B cell (primary cell): ENCODE measurements around the gene FRMD4B. TPM values are rescaled to one million over a fixed set of nuclear protein-coding genes. Genes with fewer than 3 reads are reported as not detected.

Experiments
- ATAC-seq: fragments of 200-7000 bp; cut with Tn5 transposase; one replicate; pipeline ENCODE4 v1.10.0; 2021; ENCODE audit warnings: low read depth, mild to moderate bottlenecking, moderate number of reproducible peaks, moderate library complexity
- CTCF ChIA-PET: fragments of 350-600 bp; sonication (Branson Sonifier 250); formaldehyde crosslinking; loops from one replicate; lab custom pipeline; 2021; ENCODE audit warnings: antibody characterized with exemption, inconsistent platforms; lab: Charles Lee
- POLR2A ChIA-PET: fragments of 350-600 bp; sonication (Branson Sonifier 250); formaldehyde crosslinking; loops from one replicate; lab custom pipeline; 2021; ENCODE audit warnings: antibody characterized with exemption; lab: Charles Lee
- DNase-seq: peaks from one replicate; pipeline ENCODE4 v3.0.0; 2013
- H2AFZ ChIP-seq: 2 replicates; pipeline ENCODE4 v1.6.1; 2012; ENCODE audit warnings: mild to moderate bottlenecking, low read depth, low read length; ENCODE audit not compliant: insufficient read depth, poor library complexity, severe bottlenecking
- H3K27ac ChIP-seq, 2 donors: 1 replicate in 1 of 2; 2 replicates in 1 of 2; pipeline ENCODE4 v1.5.1; 2012 to 2013; ENCODE audit warnings: low read length in 2 of 2, mild to moderate bottlenecking in 2 of 2, moderate library complexity in 1 of 2
- H3K27me3 ChIP-seq, 4 experiments: fragments of 200-600 bp in 1 of 4; sonication (generic) in 1 of 4; replicated peaks in 1 of 4; 1 replicate in 2 of 4; 2 replicates in 2 of 4; pipeline versions ENCODE4 v1.6.1 to v1.7.0; 2013 to 2016; ENCODE audit warnings: low read length in 3 of 4, mild to moderate bottlenecking in 2 of 4, mixed read lengths in 1 of 4, moderate library complexity in 1 of 4; ENCODE audit not compliant: insufficient read depth in 4 of 4, control insufficient read depth in 3 of 4; ENCODE audit errors: control extremely low read depth in 1 of 4
- H3K36me3 ChIP-seq, 2 experiments: replicated peaks in 1 of 2; 1 replicate in 1 of 2; 2 replicates in 1 of 2; pipeline versions ENCODE4 v1.6.1 to v1.7.1; 2013; ENCODE audit warnings: low read length in 1 of 2; ENCODE audit not compliant: insufficient read depth in 2 of 2, control insufficient read depth in 1 of 2; ENCODE audit errors: control extremely low read depth in 1 of 2, extremely low read depth in 1 of 2
- H3K4me1 ChIP-seq, 2 donors: fragments of 200-600 bp in 1 of 2; sonication (generic) in 1 of 2; 1 replicate in 1 of 2; 2 replicates in 1 of 2; pipeline versions ENCODE4 v1.5.1 to v1.6.1; 2013 to 2017; ENCODE audit warnings: low read length in 2 of 2; ENCODE audit not compliant: control insufficient read depth in 2 of 2, insufficient read depth in 2 of 2
- H3K4me2 ChIP-seq: replicated peaks from 2 replicates; pipeline ENCODE3; 2012; ENCODE audit warnings: mild to moderate bottlenecking, low read depth, low read length; ENCODE audit not compliant: poor library complexity, severe bottlenecking
- H3K4me3 ChIP-seq, 5 experiments: fragments of 200-600 bp in 1 of 5; sonication (generic) in 1 of 5; 1 replicate in 3 of 5; 2 replicates in 2 of 5; pipeline versions ENCODE4 v1.5.1 to v1.7.0; 2011 to 2016; ENCODE audit warnings: low read length in 4 of 5, mild to moderate bottlenecking in 4 of 5, low read depth in 2 of 5, control low read depth in 1 of 5, moderate library complexity in 1 of 5; ENCODE audit not compliant: insufficient read depth in 1 of 5; ENCODE audit errors: control extremely low read depth in 1 of 5, extremely low read depth in 1 of 5
- H3K79me2 ChIP-seq: fragments of 200-600 bp; sonication (generic); one replicate; pipeline ENCODE4 v1.6.0; 2016; ENCODE audit warnings: low read length; ENCODE audit not compliant: control insufficient read depth, insufficient read depth
- H3K9ac ChIP-seq: fragments of 200-600 bp; sonication (generic); 2 replicates; pipeline ENCODE4 v1.6.1; 2017; ENCODE audit warnings: mild to moderate bottlenecking, low read length, moderate library complexity
- H3K9me3 ChIP-seq, 3 donors: one replicate each; pipeline versions ENCODE4 v1.6.1 to v1.7.1; 2013; ENCODE audit warnings: low read length in 2 of 3; ENCODE audit not compliant: control insufficient read depth in 2 of 3, insufficient read depth in 1 of 3; ENCODE audit errors: control extremely low read depth in 1 of 3
- H4K20me1 ChIP-seq: 2 replicates; pipeline ENCODE4 v1.6.0; 2012; ENCODE audit warnings: mild to moderate bottlenecking, low read length; ENCODE audit not compliant: insufficient read depth, control insufficient read depth, poor library complexity, severe bottlenecking
- H3K27ac Mint-ChIP-seq: one replicate; pipeline ENCODE4 v1.8.0; 2021; ENCODE audit warnings: mixed read lengths
- H3K27me3 Mint-ChIP-seq: one replicate; pipeline ENCODE4 v1.8.0; 2021; ENCODE audit warnings: mixed read lengths
- H3K4me1 Mint-ChIP-seq: one replicate; pipeline ENCODE4 v1.8.0; 2021; ENCODE audit warnings: mixed read lengths
- H3K4me3 Mint-ChIP-seq: one replicate; pipeline ENCODE4 v1.8.0; 2021; ENCODE audit warnings: mixed read lengths
- H3K9me3 Mint-ChIP-seq: one replicate; pipeline ENCODE4 v1.8.0; 2022; ENCODE audit warnings: mixed read lengths; ENCODE audit not compliant: insufficient read depth
- EZH2 ChIP-seq: IDR thresholded peaks from 2 replicates; pipeline ENCODE4 v1.6.1; 2012; ENCODE audit warnings: borderline replicate concordance, low read depth, mild to moderate bottlenecking, moderate library complexity, low read length; ENCODE audit not compliant: insufficient read depth, poor library complexity, severe bottlenecking
- WGBS: methylation state at CpG from one replicate; pipeline ENCODE4 v1.1.5; 2013; ENCODE audit warnings: missing lambda C conversion rate; ENCODE audit not compliant: insufficient coverage; 5-methylcytosine and 5-hydroxymethylcytosine counted together
- intact Hi-C: fragments of 100-400 bp; cut with micrococcal nuclease; formaldehyde crosslinking; loops from one replicate; pipeline ENCODE4 v1.10.0; 2022
- polyA plus RNA-seq: library from polyadenylated mRNA; depleted of rRNA; stranded (reverse); fragments of >200 nt; gene quantifications from 2 replicates; pipeline ENCODE4 v1.2.3, GENCODE V29; 2012
- total RNA-seq, 2 donors: library from RNA; stranded (reverse); fragments of 120-200 nt in 1 of 2; gene quantifications; 1 replicate in 1 of 2; 2 replicates in 1 of 2; pipeline versions ENCODE4 v1.2.3 to v1.2.4, GENCODE V29; 2013 to 2022
- TF ChIP-seq, protein P1 (sequence below): fragments of 200-600 bp; IDR thresholded peaks from one replicate; pipeline ENCODE4 v1.8.0; 2022; ENCODE audit warnings: antibody characterized with exemption, mild to moderate bottlenecking

FRMD4B gene
- total and polyA plus RNA-seq, 2 donors (not counting 1 experiment from before 2014, with no cell fraction given), result 0.06 to 0.20 TPM

DNA sequence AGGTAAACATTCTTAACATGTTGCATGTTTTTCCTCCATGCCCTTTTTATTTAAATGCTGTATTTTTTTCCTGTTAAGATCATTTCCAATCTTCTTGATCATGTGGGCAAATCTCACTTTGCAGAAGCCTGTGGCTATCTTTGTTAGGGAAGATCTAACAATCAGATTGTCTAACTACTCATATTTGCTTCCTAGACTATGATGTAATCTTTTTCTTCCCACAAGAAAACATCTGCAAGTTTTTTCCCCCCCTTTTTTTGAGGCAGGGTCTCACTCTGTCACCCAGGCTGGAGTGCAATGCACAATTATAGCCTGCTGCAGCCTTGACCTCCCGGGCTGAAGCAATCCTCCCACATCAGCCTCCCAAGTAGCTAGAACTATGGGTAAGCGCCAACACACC lies 248.5 kb downstream of the FRMD4B start:
- Histone ChIP-seq H3K27ac (no peak overlapping the region), H3K4me1 (no peaks in the 10 kb centered on the region), H3K27me3 (peaks cover 0 to 4% (median 0%) of the 10 kb centered on the region in 4 experiments), H3K4me2 (no peak overlapping the region), H2AFZ (no peak overlapping the region), H3K9ac (no peak overlapping the region), H3K36me3 (no peaks in the 10 kb centered on the region), H3K79me2 (no peaks in the 10 kb centered on the region), H3K9me3 (no peaks in the 10 kb centered on the region), H4K20me1 (no peaks in the 10 kb centered on the region), H3K4me3 (no peak overlapping the region)
- WGBS, result no CpG with 5 or more reads among the region's 2 CpGs
- ChIA-PET CTCF (no interaction called here), POLR2A (no interaction called here)
- H3K27ac Mint-ChIP-seq, result no peak overlapping the region
- H3K27me3 Mint-ChIP-seq, result peaks cover 20% of the 10 kb centered on the region
- DNase-seq (no peak), ATAC-seq (no peak)
- intact Hi-C loops, result no loop called here
- H3K4me3 Mint-ChIP-seq, result no peak overlapping the region
- H3K9me3 Mint-ChIP-seq, result no peaks in the 10 kb centered on the region
- TF ChIP-seq EZH2, result no peak
- TF ChIP-seq, protein P1, sequence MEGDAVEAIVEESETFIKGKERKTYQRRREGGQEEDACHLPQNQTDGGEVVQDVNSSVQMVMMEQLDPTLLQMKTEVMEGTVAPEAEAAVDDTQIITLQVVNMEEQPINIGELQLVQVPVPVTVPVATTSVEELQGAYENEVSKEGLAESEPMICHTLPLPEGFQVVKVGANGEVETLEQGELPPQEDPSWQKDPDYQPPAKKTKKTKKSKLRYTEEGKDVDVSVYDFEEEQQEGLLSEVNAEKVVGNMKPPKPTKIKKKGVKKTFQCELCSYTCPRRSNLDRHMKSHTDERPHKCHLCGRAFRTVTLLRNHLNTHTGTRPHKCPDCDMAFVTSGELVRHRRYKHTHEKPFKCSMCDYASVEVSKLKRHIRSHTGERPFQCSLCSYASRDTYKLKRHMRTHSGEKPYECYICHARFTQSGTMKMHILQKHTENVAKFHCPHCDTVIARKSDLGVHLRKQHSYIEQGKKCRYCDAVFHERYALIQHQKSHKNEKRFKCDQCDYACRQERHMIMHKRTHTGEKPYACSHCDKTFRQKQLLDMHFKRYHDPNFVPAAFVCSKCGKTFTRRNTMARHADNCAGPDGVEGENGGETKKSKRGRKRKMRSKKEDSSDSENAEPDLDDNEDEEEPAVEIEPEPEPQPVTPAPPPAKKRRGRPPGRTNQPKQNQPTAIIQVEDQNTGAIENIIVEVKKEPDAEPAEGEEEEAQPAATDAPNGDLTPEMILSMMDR, result no peak
- no peaks in the 10 kb centered on the region for H3K4me1 Mint-ChIP-seq

DNA sequence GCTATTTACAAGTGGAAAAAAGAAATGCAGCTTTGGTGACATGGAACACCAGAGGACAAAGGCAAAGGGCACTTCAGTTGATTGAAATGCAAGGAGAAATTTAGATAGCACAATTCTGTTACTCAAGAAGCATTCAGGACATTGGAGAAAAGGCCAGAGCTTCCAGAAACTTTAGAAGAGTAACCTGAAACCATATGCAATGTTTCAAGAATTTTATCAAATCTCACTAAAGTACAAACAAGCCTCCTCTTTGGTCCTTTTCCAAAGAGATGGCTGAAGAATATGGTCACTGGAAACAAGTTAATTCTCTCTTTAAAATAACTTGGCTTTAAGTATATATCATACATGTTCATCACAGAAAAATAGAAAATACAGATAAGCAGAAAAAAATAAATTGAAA lies 248.9 kb downstream of the FRMD4B start:
- intact Hi-C loops, result no loop called here
- peaks cover 0 to 4% (median 0%) of the 10 kb centered on the region in 4 experiments for H3K27me3 ChIP-seq
- no peak overlapping the region for H2AFZ ChIP-seq
- Mint-ChIP-seq H3K4me1 (no peaks in the 10 kb centered on the region), H3K27me3 (peaks cover 20% of the 10 kb centered on the region), H3K4me3 (no peak overlapping the region), H3K27ac (no peak overlapping the region), H3K9me3 (no peaks in the 10 kb centered on the region)
- H4K20me1 ChIP-seq, result no peaks in the 10 kb centered on the region
- no peak overlapping the region for H3K4me3 ChIP-seq
- no peak overlapping the region for H3K9ac ChIP-seq
- ChIA-PET CTCF (interaction anchor here (0.9 kb wide), 1 partner anchor 273 kb away, joined by 3 read pairs; no protein-coding TSS in a partner anchor), POLR2A (no interaction called here)
- ATAC-seq, result no peak
- H3K4me2 ChIP-seq, result no peak overlapping the region
- H3K9me3 ChIP-seq, result no peaks in the 10 kb centered on the region
- no peak overlapping the region for H3K27ac ChIP-seq
- DNase-seq, result no peak
- H3K36me3 ChIP-seq, result no peaks in the 10 kb centered on the region
- H3K4me1 ChIP-seq, result no peaks in the 10 kb centered on the region
- no peak for TF ChIP-seq EZH2
- TF ChIP-seq, protein P1, result no peak
- no peaks in the 10 kb centered on the region for H3K79me2 ChIP-seq
